ENCODE measurements around the gene ATP4A.

Gene ATP4A

GRCh38 chr19:35565016-35565856 is 1.8 kb upstream of the ATP4A start:
- no peak for DNase-seq

GRCh38 chr19:35562776-35563175 is 682 bp downstream of the ATP4A start:
- no peak for DNase-seq

- DNase-seq = no peak
These were observed 1.1 kb downstream of the ATP4A start for GRCh38 chr19:35562336-35562735.

- no peak for DNase-seq
These were observed 2.0 kb downstream of the ATP4A start for GRCh38 chr19:35561436-35561835.

- DNase-seq = no peak
These were observed 2.8 kb downstream of the ATP4A start for GRCh38 chr19:35560677-35561076.

GRCh38 chr19:35560271-35560670 is 3.2 kb downstream of the ATP4A start:
- no peak for DNase-seq

- no peak for DNase-seq
These were observed 3.7 kb downstream of the ATP4A start for GRCh38 chr19:35559781-35560180.

- DNase-seq = no peak
These were observed 4.2 kb downstream of the ATP4A start for GRCh38 chr19:35559281-35559659.

GRCh38 chr19:35558400-35559280 is 4.8 kb downstream of the ATP4A start:
- DNase-seq = no peak

GRCh38 chr19:35557539-35558399 is 5.7 kb downstream of the ATP4A start:
- DNase-seq = peak; percentile 24

GRCh38 chr19:35556846-35557538 is 6.5 kb downstream of the ATP4A start:
- no peak for DNase-seq

- DNase-seq = no peak
These were observed 7.3 kb downstream of the ATP4A start for GRCh38 chr19:35556025-35556590.

- DNase-seq = no peak
These were observed 8.0 kb downstream of the ATP4A start for GRCh38 chr19:35555301-35556005.

GRCh38 chr19:35554076-35554475 is 9.4 kb downstream of the ATP4A start:
- DNase-seq = no peak

- DNase-seq = no peak
These were observed 10.0 kb downstream of the ATP4A start for GRCh38 chr19:35553385-35554000.

GRCh38 chr19:35552534-35553384 is 10.7 kb downstream of the ATP4A start:
- no peak for DNase-seq

GRCh38 chr19:35551091-35551810 is 12.2 kb downstream of the ATP4A start:
- no peak for DNase-seq

- DNase-seq = no peak
These were observed 13.5 kb downstream of the ATP4A start for GRCh38 chr19:35549879-35550523.

Data from NCI-H1694 treated with DMSO at 0.1 percent for 48 hours (cell line).